ENCODE data around the gene CLDN1.
"Not testable (repeated sequence)": the region's sequence is repeated elsewhere in the genome, so short reads cannot be mapped to it uniquely, and the experiment has no call there.

Gene CLDN1

DNA sequence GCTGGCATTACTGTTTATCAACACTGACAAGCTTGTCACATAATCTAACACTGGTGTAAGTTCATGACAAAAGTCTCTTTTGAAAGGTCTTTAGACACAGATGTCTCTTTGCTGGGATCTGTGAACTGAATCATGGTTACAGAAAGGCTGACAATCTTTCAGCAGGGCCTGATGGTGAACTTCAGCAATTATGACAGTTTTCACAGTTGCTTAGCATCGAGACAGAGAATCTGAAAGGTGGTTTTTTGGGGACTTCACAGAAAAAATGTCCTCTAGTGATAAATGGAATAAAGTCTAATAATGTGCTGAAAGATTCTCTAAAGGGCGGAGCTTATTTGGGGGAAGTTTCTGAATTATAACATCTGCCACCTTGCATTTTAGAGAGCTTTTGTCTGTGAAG, 32.3 kb downstream of the CLDN1 start:
- DNase-seq = no peak

- no peak for DNase-seq
These were observed 33.4 kb downstream of the CLDN1 start for GRCh38 chr3:190288836-190289235.

- DNase-seq = no peak
These were observed 36.2 kb downstream of the CLDN1 start for GRCh38 chr3:190286014-190286413.

GRCh38 chr3:190281308-190282051, 40.8 kb downstream of the CLDN1 start:
- DNase-seq = no peak

DNA sequence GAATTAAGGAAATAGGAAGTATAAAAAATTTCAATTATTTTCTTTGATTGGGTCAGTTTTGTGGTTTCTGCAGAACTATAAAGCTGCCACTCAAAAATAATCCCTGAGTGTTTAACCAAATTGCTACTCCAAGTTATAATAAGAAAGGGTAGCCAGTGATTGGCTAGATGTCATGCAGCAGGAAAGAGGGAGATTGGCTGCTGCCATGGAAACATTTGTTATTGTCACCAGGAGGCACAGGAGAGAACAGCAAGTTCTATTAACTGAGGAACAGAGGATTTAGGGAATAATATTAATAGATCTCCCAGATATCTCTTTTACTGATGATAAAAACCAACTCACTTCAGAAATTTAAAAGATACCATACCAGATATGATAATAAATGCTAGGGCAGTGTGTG, 42.6 kb downstream of the CLDN1 start:
- DNase-seq = no peak

DNA sequence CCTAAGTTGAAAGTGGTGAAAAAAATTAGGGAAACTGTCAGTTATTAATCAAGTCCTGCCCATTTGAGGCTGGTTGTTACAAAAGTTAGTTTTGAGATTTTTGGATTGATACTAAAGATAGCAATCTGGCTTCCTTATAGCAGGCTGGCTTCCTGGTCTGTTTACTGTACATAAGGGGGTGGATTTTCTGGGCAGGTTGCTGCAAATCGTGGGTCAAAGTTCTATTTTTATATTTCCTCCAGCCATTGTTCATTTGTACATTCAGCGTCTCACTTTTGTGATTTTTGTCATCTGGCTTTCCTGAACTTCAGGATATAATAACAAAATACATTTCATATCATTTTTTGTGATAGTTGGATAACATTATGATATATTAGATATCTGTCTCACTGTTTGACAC, 49.5 kb downstream of the CLDN1 start:
- DNase-seq = no peak

GRCh38 chr3:190269101-190269500, 53.1 kb downstream of the CLDN1 start:
- no peak for DNase-seq

DNA sequence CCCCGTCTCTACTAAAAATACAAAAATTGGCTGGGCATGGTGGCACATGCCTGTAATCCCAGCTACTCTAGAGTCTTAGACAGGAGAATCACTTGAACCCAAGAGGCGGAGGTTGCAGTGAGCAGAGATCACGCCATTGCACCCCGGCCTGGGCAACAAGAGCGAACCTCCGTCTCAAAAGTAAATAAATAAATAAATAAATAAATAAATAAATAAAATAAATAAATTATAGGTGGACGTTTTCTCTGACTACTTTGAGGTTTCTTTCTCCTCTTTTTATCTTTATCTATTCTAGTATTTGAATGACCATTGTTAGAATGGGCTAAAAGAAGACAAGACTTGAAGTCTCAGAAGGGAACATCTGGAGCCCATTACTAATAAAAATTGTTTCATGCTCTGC, 54.8 kb downstream of the CLDN1 start:
- not testable (repeated sequence) for DNase-seq

DNA sequence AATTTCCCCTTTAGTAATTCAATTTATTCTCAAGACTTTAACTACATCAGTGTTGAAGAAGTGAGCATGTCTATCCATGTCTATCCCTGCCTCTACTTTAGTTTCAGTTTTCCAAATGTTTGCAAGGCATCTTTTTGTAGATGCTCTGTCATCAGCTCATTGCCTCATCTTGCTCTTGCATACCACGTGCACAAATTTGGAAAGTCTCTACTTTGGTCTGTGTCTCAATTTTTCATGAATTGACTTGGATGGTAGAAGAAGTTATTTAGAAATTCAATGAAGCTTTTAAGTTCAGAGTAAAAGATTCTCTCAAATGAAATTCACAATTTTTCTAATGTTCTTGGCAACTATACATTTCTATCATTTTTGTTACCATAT, 55.3 kb downstream of the CLDN1 start:
- DNase-seq = no peak

DNA sequence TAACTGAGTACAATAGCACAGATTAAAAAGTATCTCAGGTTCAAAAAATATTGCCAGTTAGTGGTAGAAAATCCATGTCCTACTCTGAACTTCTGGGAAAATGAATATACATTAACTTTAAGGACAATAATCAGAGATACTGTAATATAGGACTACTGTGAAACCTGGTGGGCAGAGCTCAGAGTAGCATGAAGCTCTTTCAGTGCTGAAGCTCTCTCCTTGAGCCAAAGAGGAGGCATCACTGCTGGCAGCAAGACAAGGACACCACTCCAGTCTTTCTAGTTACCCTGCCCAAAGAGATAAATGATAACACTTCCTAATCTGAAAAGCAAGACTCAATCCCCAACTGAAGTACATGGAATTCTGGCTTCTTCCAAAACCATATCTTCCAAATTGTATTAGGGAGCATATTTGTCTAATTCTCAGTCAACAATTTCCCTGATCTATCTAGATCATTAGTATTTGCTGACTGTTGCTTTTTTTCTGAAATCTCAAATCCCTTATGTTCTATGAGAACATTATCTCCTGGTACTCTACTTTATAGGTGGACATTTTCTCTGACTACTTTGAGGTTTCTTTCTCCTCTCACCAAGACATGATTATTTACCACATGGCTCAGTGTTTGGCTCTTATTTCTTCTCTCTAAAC, 55.9 kb downstream of the CLDN1 start:
- DNase-seq = no peak

DNA sequence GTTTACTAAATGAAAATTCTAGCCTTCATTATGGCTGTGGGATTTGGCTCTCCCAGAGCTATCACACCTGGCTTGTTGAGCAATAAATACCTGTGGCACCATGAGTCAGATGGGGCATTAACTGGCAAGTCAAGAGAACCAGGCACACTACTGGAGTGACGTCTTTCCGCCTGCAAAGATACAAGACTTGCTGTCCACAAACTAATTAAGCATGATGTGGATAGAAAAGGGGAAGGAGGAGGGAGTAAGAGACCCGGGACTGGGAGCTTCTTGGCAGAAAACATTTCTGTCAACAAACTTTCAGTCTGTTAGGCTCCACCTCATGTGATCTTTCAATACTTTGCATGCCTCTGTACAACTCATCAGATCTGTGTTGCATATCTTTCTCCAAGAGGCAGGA, 56.5 kb downstream of the CLDN1 start:
- no peak for DNase-seq

GRCh38 chr3:190265126-190265525, 57.1 kb downstream of the CLDN1 start:
- DNase-seq = no peak

DNA sequence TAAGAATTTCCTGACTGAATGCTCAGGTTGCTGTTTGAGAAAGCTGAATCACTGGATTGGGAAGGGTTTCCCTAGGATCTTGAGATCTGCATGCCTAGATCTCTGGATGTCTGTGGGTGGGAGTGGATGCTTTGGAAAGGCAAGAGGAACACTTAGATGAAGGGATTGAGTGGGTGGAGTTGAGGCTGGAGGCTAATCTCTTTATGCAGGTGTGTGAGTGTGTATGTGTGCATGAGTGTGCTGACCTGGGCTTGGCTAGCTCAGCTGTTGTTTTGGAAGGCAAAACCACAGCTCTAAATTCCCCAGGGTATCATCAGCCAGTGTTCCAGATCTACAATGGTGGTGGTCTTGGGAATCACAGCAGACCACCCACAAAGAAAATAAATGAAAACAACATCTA, 60.5 kb downstream of the CLDN1 start:
- no peak for DNase-seq

DNA sequence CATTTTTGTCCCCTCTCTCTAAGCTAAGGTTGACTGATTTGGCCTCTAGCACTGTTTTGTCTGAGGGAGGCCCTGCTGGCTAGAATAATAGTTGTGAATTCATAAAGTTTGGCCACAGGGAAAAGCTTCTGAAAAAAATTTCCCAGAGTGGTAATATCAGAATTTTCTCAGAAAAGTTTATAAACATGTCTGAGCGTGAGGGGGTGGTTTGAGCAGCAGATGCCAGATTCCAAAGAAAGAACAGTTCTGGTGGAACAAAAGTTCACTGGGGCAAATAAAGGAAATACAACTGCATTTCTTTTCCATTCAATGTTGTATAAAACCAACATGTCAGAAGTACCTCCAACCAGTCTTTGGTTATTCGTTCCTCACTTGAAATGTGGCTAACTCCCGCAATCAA, 61.2 kb downstream of the CLDN1 start:
- no peak for DNase-seq

- no peak for DNase-seq
These were observed 61.9 kb downstream of the CLDN1 start for GRCh38 chr3:190260301-190260700.

GRCh38 chr3:190258634-190259033, 63.6 kb downstream of the CLDN1 start:
- no peak for DNase-seq
